GF-D8 (cell line): ENCODE measurements around the gene COP1.
"Not testable (repeated sequence)": the region's sequence is repeated elsewhere in the genome, so short reads cannot be mapped to it uniquely, and the experiment has no call there.

Source experiments
- DNase-seq: peaks from one replicate; lab custom pipeline; 2025; lab: John Stamatoyannopoulos, UW

Gene COP1

DNA sequence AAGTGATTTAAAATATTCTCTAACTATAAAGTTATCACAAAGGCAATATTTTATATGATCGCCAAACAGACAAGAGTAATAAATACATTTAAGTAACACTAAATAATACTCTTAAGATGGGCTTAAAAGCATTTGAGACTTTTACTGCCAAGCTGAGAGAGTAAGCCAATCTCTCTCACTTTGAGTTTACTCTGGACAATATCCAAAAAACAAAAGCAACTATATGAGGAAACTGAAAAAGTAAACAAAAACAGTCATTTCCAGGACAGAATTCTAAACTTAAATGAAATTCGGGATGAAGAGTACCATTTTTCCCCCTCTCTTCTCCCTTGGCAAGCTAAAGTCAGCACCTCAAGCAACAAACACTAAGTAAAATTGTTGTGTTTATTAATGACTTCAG is 173.2 kb downstream of the COP1 start:
- DNase-seq = no peak

DNA sequence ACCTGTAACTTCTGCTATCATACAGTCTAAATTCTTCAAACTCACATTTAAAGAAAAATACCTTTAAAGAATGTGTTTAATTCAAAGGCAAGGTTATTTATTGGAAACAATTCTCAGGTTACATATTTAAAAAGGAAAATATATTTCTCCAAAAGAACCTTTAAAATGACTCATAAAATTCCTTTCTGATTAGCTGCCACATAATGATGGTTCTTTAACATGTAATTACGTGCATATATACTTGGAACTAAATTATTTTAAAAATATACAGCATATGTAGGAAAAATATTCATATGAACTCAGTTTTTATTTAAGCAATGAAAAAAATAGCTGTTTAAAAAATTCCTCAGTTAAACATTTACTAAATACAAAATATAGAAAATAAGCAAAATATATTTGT is 173.6 kb downstream of the COP1 start:
- DNase-seq = no peak

DNA sequence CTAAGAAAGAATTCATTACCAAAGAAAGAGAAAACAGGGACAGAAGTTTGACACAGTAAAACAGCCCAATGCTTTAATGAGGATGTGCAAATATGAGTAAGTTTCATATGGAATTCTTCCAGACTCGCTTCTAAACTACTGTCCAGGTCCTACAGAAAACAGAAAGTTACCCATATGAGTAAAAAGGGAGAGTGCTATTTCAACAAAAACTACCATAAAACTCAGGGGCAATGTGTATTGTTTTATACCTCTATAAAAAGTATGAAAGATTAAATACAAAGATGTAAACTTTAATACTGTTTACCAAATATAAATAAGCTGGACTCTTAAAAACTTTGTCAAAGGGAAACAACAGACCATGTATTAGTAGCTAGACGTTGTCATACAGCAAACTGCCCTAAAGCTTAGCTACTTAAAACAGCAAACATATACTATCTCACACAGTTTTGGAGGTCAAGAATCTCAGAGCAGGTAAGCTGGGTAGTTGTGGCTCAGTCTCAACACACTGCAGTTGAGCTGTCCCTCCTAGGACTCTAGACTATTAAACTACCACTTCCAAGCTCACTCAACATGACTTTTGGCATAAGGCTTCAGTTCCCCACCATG is 174.9 kb downstream of the COP1 start:
- no peak for DNase-seq

DNA sequence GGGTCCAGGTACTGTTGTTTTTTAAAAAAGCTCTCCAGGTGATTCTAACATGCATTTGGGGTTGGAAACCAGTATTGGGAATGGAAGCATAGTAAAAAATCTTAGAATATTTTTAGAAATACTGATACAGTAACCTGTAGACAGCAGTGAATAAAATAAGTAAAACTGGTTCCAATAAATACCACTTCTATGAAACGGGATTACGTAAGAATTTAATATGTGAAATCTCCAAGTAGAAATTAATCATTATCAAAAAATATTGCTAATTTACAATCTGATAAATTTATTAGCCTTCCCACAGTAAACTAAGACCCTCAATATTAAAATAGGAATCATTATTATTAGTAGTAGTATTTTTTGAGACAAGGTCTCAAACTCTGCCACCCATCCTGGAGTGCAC is 177.5 kb downstream of the COP1 start:
- no peak for DNase-seq

DNA sequence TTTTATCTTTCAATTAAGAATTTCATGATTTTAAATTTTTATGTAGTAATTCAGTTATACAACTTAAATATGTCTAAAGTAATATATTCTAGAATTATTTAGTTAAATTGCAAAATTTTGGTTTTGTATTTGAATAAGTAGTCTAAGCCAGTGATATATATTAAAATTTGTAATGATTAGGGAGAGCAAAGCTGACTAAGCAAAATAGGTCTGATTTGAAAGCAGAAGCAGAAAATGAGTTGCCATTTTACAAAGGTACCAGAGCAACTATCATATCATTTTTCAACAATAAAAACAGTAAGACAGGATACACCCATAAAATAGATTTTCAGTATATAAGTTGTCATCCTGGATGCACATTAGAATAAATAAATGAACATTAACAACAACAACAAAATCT is 177.9 kb downstream of the COP1 start:
- DNase-seq = no peak

DNA sequence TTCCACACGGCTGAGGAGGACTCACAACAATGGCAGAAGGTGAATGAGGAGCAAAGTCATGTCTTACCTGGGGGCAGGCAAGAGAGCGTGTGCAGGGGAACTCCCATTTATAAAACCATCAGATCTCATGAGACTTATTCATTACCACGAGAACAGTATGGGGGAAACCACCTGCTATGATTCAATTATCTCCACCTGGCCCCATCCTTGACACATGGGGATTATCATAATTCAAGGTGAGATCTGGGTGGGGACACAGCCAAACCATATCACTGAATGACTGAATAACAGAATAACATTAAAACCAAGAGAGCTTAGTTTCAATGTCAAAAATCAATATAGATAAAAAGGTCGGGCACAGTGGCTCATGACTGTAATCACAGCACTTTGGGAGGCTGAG is 179.2 kb downstream of the COP1 start:
- DNase-seq = not testable (repeated sequence)

DNA sequence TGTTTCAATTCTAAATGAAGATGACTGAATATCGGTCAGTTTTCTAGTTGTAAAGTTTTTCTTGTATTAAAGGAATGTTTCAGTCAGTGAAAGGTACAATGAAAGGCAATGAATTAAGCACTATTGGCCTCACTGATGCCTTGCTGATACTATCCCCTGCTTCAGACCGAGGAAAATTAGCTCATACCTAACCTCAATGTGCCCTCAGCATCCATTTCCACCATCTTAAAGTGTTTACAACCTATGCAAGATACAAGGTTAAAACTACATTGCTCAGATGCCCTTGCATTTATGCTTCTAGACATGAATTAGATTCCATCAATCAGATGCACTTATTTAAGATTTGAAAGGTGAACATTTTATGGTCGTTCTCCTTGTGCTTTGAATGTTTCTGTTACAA is 184.5 kb downstream of the COP1 start:
- no peak for DNase-seq

DNA sequence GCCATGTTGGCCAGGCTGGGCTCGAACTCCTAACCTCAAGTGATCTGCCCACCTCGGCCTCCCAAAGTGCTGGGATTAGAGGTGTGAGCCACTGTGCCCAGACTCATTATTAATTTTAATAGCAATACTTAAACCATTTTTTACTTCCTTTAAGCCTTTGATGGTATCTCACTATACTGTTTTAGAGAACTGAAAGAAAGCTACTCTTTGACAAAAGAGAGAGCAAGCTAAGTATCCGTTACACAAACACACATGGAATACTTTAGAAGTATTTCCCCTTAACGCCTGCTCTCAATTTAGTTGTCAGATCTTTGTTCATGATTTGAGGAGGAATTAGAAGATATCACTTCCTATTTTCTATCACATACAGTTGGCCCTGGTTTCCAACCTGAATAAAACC is 189.4 kb downstream of the COP1 start:
- DNase-seq = no peak

DNA sequence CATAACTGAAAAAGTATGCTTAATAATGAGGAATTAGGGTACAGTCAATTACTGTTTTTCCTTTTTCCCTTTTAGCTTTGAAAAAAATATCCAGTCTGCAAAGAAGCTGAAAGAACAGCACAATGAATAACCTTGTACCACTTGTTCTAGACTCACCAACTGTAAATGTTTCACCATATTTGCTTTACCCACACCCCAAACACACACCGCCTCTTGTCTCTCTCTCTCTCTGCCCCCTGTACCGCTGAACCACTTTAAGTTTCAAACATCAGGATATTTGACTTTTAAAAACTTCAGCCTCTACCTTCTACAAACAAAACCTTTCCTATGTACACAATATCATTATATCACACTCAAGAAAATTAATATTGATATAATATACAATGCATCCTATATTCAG is 197.1 kb downstream of the COP1 start:
- DNase-seq = no peak

DNA sequence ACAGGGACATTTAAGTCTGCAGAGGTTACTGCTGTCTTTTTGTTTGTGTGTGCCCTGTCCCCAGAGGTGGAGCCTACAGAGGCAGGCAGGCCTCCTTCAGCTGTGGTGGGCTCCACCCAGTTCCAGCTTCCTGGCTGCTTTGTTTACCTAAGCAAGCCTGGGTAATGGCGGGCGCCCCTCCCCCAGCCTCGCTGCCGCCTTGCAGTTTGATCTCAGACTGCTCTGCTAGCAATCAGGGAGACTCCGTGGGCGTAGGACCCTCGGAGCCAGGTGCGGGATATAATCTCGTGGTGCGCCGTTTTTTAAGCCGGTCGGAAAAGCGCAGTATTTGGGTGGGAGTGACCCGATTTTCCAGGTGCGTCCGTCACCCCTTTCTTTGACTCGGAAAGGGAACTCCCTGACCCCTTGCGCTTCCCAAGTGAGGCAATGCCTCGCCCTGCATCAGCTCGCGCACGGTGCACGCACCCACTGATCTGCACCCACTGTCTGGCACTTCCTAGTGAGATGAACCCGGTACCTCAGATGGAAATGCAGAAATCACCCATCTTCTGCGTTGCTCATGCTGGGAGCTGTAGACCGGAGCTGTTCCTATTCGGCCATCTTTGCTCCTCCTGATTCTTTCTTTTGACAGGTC is 199.2 kb downstream of the COP1 start:
- not testable (repeated sequence) for DNase-seq

DNA sequence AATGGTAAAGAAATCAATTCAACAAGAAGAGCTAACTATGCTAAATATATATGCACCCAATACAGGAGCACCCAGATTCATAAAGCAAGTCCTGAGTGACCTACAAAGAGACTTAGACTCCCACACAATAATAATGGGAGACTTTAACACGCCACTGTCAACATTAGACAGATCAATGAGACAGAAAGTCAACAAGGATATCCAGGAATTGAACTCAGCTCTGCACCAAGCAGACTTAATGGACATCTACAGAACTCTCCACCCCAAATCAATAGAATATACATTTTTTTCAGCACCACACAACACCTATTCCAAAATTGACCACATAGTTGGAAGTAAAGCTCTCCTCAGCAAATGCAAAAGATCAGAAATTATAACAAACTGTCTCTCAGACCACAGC is 212.4 kb downstream of the COP1 start:
- DNase-seq = not testable (repeated sequence)

DNA sequence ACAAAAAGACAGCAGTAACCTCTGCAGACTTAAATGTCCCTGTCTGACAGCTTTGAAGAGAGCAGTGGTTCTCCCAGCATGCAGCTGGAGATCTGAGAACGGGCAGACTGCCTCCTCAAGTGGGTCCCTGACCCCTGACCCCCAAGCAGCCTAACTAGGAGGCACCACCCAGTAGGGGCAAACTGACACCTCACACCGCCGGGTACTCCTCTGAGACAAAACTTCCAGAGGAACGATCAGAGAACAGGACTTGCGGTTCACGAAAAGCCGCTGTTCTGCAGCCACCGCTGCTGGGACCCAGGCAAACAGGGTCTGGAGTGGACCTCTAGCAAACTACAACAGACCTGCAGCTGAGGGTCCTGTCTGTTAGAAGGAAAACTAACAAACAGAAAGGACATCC is 214.3 kb downstream of the COP1 start:
- not testable (repeated sequence) for DNase-seq

DNA sequence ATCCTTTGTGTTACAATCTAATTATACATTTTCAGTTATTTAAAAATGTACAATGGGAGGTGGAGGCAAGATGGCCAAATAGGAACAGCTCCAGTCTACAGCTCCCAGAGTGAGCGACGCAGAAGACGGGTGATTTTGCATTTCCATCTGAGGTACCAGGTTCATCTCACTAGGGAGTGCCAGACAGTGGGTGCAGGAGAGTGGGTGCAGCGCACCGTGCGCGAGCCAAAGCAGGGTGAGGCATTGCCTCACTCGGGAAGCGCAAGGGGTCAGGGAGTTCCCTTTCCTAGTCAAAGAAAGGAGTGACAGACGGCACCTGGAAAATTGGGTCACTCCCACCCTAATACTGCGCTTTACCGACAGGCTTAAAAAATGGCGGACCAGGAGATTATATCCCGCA is 214.9 kb downstream of the COP1 start:
- DNase-seq = not testable (repeated sequence)

DNA sequence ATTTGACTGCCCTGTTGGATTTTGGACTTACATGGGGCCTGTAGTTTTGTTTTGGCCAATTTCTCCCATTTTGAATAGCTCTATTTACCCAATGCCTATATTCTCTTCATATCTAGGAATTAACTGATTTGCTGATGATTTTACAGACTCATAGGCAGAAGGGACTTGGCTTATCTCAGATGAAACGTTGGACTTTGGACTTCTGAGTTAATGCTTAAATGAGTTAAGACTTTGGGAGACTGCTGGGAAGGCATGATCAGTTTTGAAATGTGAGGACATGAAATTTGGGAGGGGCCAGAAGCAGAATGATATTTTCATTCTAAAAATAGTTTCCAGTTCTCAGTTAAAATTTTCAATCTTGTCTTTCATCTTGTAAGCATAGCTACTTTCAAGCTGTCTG is 222.3 kb downstream of the COP1 start:
- no peak for DNase-seq

DNA sequence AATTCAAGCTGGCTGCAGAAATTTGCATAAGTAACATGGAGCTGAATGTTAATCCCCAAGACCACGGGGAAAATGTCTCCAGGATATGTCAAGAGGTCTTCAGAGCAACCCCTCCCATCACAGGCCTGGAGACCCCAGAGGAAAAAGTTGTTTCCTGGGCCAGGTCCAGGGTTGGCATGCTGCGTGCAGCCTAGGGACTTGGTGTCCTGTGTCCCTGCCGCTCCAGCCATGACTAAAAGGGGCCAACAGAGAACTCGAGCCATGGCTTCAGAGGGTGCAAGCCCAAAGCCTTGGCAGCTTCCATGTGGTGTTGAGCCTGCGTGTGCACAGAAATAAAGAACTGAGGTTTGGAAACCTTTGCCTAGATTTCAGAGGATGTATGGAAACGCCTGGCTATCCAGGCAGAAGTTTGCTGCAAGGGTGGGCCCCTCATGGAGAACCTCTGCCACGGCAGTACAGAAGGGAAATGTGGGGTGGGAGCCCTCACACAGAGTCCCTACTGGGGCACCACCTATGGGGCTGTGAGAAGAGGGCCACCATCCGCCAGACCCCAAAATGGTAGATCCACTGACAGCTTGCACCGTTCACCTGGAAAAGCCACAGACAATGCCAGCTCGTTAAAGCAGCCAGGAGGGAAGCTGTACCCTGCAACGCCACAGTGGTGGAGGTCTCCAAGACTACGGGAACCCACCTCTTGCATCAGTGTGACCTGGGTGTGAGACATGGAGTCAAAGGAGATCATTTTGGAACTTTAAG is 222.9 kb downstream of the COP1 start:
- no peak for DNase-seq

DNA sequence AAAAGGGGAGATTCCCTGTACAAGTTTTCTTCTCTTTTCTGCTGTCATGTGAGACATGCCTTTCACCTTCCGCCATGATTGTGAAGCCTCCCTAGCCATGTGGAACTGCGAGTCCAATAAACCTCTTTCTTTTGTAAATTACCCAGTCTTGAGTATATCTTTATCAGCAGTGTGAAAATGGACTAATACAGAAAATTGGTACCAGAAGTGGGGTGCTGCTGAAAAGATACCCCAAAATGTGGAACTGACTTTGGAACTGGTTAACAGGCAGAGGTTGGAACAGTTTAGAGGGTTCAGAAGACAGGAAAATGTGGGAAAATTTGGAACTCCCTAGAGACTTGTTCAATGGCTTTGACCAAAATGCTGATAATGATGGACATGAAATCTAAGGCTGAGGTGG is 223.7 kb downstream of the COP1 start:
- DNase-seq = not testable (repeated sequence)

DNA sequence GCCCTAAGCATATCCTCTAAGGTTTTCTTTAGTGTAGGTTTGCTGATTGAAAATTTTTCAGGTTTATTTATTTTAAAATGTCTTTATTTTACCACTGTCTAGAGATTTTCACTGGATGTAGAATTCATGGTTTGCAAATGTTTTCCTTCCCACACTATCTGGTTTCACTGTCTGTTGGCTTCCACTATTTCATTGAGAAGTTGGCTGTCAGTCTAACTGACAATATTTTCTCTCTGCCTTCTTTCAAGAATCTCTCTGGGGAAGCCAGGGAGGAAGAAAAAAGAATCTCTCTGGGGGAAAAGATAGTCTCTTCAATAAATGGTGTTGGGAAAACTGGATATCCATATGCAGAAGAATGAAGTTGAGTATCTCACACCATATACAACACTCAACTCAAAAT is 226.0 kb downstream of the COP1 start:
- no peak for DNase-seq

DNA sequence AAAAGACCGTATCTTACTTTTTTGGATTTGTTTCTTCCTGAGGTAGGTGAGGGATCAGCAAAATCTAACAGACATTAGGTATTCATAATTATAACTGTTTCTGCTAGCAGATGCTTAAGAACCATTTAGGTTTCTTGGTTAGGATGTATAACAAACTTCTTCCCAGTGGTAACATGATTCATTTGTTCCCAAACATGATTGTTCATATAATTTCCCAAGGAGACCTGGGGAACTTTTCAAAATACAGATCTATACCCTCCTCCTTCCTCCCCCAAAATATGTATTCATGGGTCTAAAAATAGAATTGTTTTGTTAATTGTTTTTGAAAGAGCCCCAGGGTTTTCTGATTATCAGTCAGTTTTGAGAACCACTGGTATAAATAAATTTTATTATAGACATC is 228.2 kb downstream of the COP1 start:
- no peak for DNase-seq

DNA sequence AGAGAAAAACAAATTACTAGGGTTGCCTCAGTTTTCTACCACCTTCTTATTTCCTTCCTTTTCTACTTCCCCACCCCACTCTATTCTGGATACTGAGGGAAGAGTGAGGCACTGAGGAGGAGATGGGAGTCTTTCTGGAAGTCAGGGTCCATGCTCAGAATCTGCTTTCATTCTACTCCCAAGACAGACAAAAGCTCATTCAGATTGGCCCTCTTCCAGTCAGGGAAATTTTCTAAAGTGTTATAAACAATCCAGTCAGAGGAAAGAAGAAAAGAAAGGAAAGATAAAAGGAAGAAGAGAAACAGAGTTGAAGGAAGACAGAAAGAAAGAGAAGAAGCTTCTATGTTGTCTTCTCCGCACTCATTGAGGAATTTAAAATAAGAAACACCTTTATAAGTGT is 228.6 kb downstream of the COP1 start:
- DNase-seq = no peak

DNA sequence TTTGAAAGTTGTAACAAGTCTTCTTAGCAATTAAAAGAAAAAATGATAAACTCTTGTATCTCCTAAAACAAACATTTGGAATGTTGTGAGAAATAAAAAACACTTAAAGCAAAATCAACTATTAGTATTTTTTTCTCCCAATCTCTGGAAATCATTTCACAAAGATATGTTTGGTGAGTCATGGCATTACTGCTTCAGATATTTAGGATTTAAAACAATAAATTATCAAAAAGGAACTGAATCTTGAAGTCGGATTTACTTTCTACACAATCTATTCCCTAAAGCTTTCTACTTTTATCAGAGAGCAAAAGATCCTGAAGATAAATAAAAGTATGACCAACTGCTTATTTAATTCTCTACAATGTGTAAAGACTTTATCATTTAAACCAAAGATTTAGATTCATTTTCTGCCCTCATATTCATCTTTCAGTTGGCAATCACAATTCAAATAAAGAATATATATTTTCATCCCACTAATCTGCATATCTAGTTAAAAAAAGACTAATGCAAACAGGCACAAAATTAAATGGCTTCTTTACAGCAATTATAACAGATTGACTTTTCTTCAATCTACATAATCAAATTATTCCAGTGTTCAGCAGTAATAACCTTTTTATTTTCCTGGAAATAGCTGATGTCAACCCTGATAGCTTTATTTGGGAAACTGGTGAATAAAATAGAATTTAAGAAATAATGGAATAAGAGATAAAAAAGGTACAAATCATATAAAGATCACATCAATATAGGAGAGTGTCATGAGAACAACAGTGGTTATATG is 230.0 kb downstream of the COP1 start:
- DNase-seq = no peak

DNA sequence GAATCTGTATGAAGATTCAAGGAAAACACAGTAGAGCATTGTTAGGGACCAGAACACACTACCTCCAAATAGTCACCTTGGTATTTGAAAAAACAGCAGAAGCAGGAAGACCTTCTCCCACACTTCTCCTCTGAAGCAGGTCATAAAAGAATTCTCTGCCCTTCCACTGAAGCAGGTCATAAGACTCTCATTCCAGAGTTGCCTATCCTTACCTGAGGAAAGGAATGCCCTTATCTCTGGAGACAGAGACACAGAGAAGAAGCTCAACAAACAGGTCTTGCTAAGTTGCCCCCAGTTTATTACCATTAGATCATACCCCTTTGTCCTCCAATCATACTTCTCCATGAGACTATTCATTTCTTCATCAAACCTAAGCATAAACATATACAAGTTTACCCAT is 237.9 kb downstream of the COP1 start:
- DNase-seq = no peak

DNA sequence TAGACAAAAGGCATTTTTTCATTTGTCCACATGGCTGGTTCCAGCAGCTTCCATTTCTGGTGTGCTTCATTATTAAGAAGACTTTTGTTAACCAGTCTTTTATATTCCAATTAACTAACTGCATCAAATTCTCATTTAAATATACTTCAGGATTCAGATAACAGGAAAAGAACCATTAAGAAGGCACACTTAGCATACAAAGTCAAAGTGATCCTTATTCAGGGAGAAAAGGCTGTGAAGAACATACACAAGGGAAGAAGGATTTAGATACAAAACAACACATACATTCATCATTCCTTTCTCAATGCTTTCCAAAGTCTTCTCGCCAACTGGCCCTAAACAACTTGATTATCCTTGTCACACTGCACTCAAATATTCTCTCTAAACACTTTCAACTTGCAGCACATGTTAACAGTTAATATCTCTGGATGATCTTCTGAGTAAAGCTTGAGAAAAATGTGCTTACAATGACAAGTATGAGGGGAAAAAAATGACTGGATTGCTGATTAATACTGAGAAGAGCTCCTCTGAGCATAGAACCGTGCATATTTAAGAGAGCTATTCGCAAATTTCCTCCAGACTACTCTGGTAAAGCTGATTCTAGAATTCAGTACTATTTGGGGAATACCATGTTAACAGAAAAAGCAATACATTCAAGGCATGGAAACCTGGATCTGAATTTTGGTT is 238.5 kb downstream of the COP1 start:
- no peak for DNase-seq
